Hepatocyte (in vitro differentiated cells): ENCODE measurements around the gene PROCR. TPM values are rescaled to one million over a fixed set of nuclear protein-coding genes. Genes with fewer than 3 reads are reported as not detected.

Source experiments
- DNase-seq: peaks from one replicate; pipeline ENCODE4 v3.0.0-alpha.2; 2016; ENCODE audit warnings: low spot score
- H2AFZ ChIP-seq: fragments of 200-600 bp; sonication (generic); 2 replicates; pipeline ENCODE4 v1.6.0; 2016; ENCODE audit warnings: antibody characterized with exemption, mild to moderate bottlenecking
- H3K27ac ChIP-seq: fragments of 200-600 bp; sonication (generic); 2 replicates; pipeline ENCODE4 v1.5.1; 2016; ENCODE audit warnings: mild to moderate bottlenecking
- H3K27me3 ChIP-seq: fragments of 200-600 bp; sonication (generic); 2 replicates; pipeline ENCODE4 v1.6.1; 2016
- H3K36me3 ChIP-seq: fragments of 200-600 bp; sonication (generic); replicated peaks from 2 replicates; pipeline ENCODE4 v1.5.1; 2016; ENCODE audit warnings: low read depth; ENCODE audit not compliant: insufficient read depth
- H3K4me1 ChIP-seq: fragments of 200-600 bp; sonication (generic); 2 replicates; pipeline ENCODE4 v1.5.1; 2016; ENCODE audit warnings: mild to moderate bottlenecking, moderate library complexity; ENCODE audit not compliant: insufficient read depth
- H3K4me2 ChIP-seq: fragments of 200-600 bp; sonication (generic); 2 replicates; pipeline ENCODE4 v1.6.0; 2016
- H3K4me3 ChIP-seq: fragments of 200-600 bp; sonication (generic); 2 replicates; pipeline ENCODE4 v1.5.1; 2016; ENCODE audit warnings: mild to moderate bottlenecking
- H3K79me2 ChIP-seq: fragments of 200-600 bp; sonication (generic); 2 replicates; pipeline ENCODE4 v1.6.0; 2017; ENCODE audit warnings: mild to moderate bottlenecking
- H3K9me2 ChIP-seq: fragments of 200-600 bp; sonication (generic); replicated peaks from 2 replicates; pipeline ENCODE4 v1.6.0; 2017; ENCODE audit warnings: mild to moderate bottlenecking; ENCODE audit not compliant: insufficient read depth
- H3K9me3 ChIP-seq: fragments of 200-600 bp; sonication (generic); 2 replicates; pipeline ENCODE4 v1.5.1; 2016; ENCODE audit warnings: low read depth, mild to moderate bottlenecking
- H4K20me1 ChIP-seq: fragments of 200-600 bp; sonication (generic); 2 replicates; pipeline ENCODE4 v1.6.0; 2016; ENCODE audit warnings: mild to moderate bottlenecking; ENCODE audit not compliant: insufficient read depth, poor library complexity, severe bottlenecking
- CTCF ChIP-seq: fragments of 200-600 bp; sonication (generic); IDR thresholded peaks from 2 replicates; pipeline ENCODE4 v1.5.1; 2016; ENCODE audit warnings: antibody characterized with exemption, mild to moderate bottlenecking; ENCODE audit not compliant: poor library complexity
- EZH2 ChIP-seq: fragments of 200-600 bp; sonication (generic); IDR thresholded peaks from 2 replicates; pipeline ENCODE4 v1.6.1; 2016; ENCODE audit warnings: antibody characterized with exemption, mild to moderate bottlenecking, borderline replicate concordance
- EZH2phosphoT487 ChIP-seq: fragments of 200-600 bp; sonication (generic); IDR thresholded peaks from one replicate; pipeline ENCODE4 v1.6.1; 2018; ENCODE audit warnings: antibody characterized with exemption, mild to moderate bottlenecking, low read depth, moderate library complexity; ENCODE audit not compliant: unreplicated experiment, severe bottlenecking
- WGBS: methylation state at CpG from one replicate; pipeline ENCODE4 v1.1.6; 2016; ENCODE audit warnings: low lambda C conversion rate; ENCODE audit errors: missing lambda C conversion rate; 5-methylcytosine and 5-hydroxymethylcytosine counted together
- polyA plus RNA-seq: library from polyadenylated mRNA; unstranded; fragments of >200 nt; fragmentation: Nextera tagmentation; extraction: Ambion mirVana; gene quantifications from 2 replicates; pipeline ENCODE4 v1.2.1, GENCODE V29; 2016
- total RNA-seq: library from RNA; depleted of rRNA; stranded (reverse); fragments of >200 nt; gene quantifications from 2 replicates; pipeline ENCODE4 v1.2.3, GENCODE V29; 2014

The PROCR gene
- total and polyA plus RNA-seq, 2 experiments from 2014 or later, result 7.7 to 14.1 TPM

- H3K27me3 ChIP-seq, result no peaks in the 10 kb centered on the region
- no peaks in the 10 kb centered on the region for H3K79me2 ChIP-seq
- H3K4me1 ChIP-seq, result no peaks in the 10 kb centered on the region
- no peaks in the 10 kb centered on the region for H3K36me3 ChIP-seq
- H3K27ac ChIP-seq, result no peak overlapping the region
- no peak overlapping the region for H3K4me3 ChIP-seq
- no peak overlapping the region for H3K4me2 ChIP-seq
- H3K9me2 ChIP-seq, result no peaks in the 10 kb centered on the region
- WGBS, result 88% methylated on average over 29 of the region's 49 CpGs
- no peak for DNase-seq
- no peak overlapping the region for H2AFZ ChIP-seq
- no peak for TF ChIP-seq CTCF
- TF ChIP-seq EZH2, result no peak
- no peak for TF ChIP-seq EZH2phosphoT487
- no peaks in the 10 kb centered on the region for H3K9me3 ChIP-seq
- H4K20me1 ChIP-seq, result no peaks in the 10 kb centered on the region
Observed at GRCh38 chr20:35174458-35175216, 2.8 kb downstream of the PROCR start.

- no peaks in the 10 kb centered on the region for H3K9me3 ChIP-seq
- no peaks in the 10 kb centered on the region for H3K9me2 ChIP-seq
- no peaks in the 10 kb centered on the region for H4K20me1 ChIP-seq
- no peaks in the 10 kb centered on the region for H3K4me1 ChIP-seq
- H3K4me2 ChIP-seq, result no peak overlapping the region
- no peak overlapping the region for H2AFZ ChIP-seq
- no peak overlapping the region for H3K4me3 ChIP-seq
- no peaks in the 10 kb centered on the region for H3K36me3 ChIP-seq
- no peak for DNase-seq
- WGBS, result 92% methylated on average over 14 of the region's 14 CpGs
- no peak overlapping the region for H3K27ac ChIP-seq
- no peaks in the 10 kb centered on the region for H3K79me2 ChIP-seq
- H3K27me3 ChIP-seq, result no peaks in the 10 kb centered on the region
- TF ChIP-seq EZH2 (no peak), CTCF (no peak)
Observed at GRCh38 chr20:35176132-35176531, 4.3 kb downstream of the PROCR start.

- H3K4me2 ChIP-seq, result no peak overlapping the region
- TF ChIP-seq EZH2 (no peak), EZH2phosphoT487 (no peak), CTCF (no peak)
- no peaks in the 10 kb centered on the region for H3K79me2 ChIP-seq
- no peak overlapping the region for H2AFZ ChIP-seq
- H4K20me1 ChIP-seq, result no peaks in the 10 kb centered on the region
- no peak for DNase-seq
- WGBS, result 92% methylated on average over 11 of the region's 11 CpGs
- no peaks in the 10 kb centered on the region for H3K9me2 ChIP-seq
- no peak overlapping the region for H3K27ac ChIP-seq
- no peak overlapping the region for H3K4me3 ChIP-seq
- H3K36me3 ChIP-seq, result no peaks in the 10 kb centered on the region
- no peaks in the 10 kb centered on the region for H3K4me1 ChIP-seq
- H3K9me3 ChIP-seq, result no peaks in the 10 kb centered on the region
- H3K27me3 ChIP-seq, result no peaks in the 10 kb centered on the region
Observed at GRCh38 chr20:35179292-35180212, 7.7 kb downstream of the PROCR start.
